Stimulated activated CD8-positive, alpha-beta memory T cell treated with anti-CD3 and anti-CD28 coated beads, Interleukin-7, amount 100 ng/mL, for 4 hours (primary cell): ENCODE data around the gene TPSB2.
"Not testable (repeated sequence)": the region's sequence is repeated elsewhere in the genome, so short reads cannot be mapped to it uniquely, and the experiment has no call there.

Source experiments
- DNase-seq, 2 donors: peaks; one replicate each; pipeline ENCODE4 v3.0.0-alpha.2; 2020; ENCODE audit warnings: low read depth in 2 of 2

Gene TPSB2

GRCh38 chr16:1261131-1261892 is 31.3 kb upstream of the TPSB2 start:
- DNase-seq = no peak

- no peak for DNase-seq
These were observed 30.2 kb upstream of the TPSB2 start for GRCh38 chr16:1260101-1260680.

- no peak for DNase-seq
These were observed 29.7 kb upstream of the TPSB2 start for GRCh38 chr16:1259760-1260068.

GRCh38 chr16:1258906-1259759 is 29.1 kb upstream of the TPSB2 start:
- DNase-seq = no peak

- DNase-seq = no peak
These were observed 28.2 kb upstream of the TPSB2 start for GRCh38 chr16:1258225-1258600.

GRCh38 chr16:1257561-1258224 is 27.7 kb upstream of the TPSB2 start:
- DNase-seq = no peak

- no peak for DNase-seq
These were observed 26.9 kb upstream of the TPSB2 start for GRCh38 chr16:1256874-1257322.

- DNase-seq = not testable (repeated sequence)
These were observed 26.4 kb upstream of the TPSB2 start for GRCh38 chr16:1256296-1256873.

GRCh38 chr16:1255276-1256122 is 25.5 kb upstream of the TPSB2 start, which contains the start of gene TPSD1:
Gene TPSD1 (plus strand): TSS chr16:1256069. CDS start chr16:1256281, 212 bp downstream.
- DNase-seq = not testable (repeated sequence)

- DNase-seq = not testable (repeated sequence)
These were observed 24.8 kb upstream of the TPSB2 start for GRCh38 chr16:1254821-1255220.

GRCh38 chr16:1253701-1254364 is 23.8 kb upstream of the TPSB2 start:
- DNase-seq = not testable (repeated sequence)

- not testable (repeated sequence) for DNase-seq
These were observed 19.2 kb upstream of the TPSB2 start for GRCh38 chr16:1249031-1249755.

- not testable (repeated sequence) for DNase-seq
These were observed 18.0 kb upstream of the TPSB2 start for GRCh38 chr16:1247903-1248537.

GRCh38 chr16:1245452-1246020 is 15.6 kb upstream of the TPSB2 start:
- DNase-seq = no peak

GRCh38 chr16:1244881-1245280 is 14.9 kb upstream of the TPSB2 start:
- peak in 1 of 2 donors; percentile 12 for DNase-seq

GRCh38 chr16:1243907-1244850 is 14.2 kb upstream of the TPSB2 start:
- not testable (repeated sequence) for DNase-seq

GRCh38 chr16:1243363-1243762 is 13.4 kb upstream of the TPSB2 start:
- DNase-seq = not testable (repeated sequence)
